Keratinocyte (primary cell): ENCODE data around the gene SAMD13.

Experiments used
- EZH2 ChIP-seq: IDR thresholded peaks from one replicate; pipeline ENCODE4 v1.6.1; 2012; ENCODE audit warnings: inconsistent platforms, mild to moderate bottlenecking, low read length, moderate library complexity
- TF ChIP-seq, protein P1 (sequence below), 3 experiments: IDR thresholded peaks in 1 of 3; conservative IDR thresholded peaks in 1 of 3; optimal IDR thresholded peaks in 1 of 3; 2 replicates in 2 of 3; 3 replicates in 1 of 3; pipeline versions ENCODE3 to v1.5.1; 2011; ENCODE audit warnings: low read length in 3 of 3, mild to moderate bottlenecking in 3 of 3, moderate library complexity in 2 of 3, control low read depth in 1 of 3, inconsistent platforms in 1 of 3; ENCODE audit not compliant: insufficient read depth in 2 of 3; ENCODE audit errors: extremely low read depth in 1 of 3

- no peak for TF ChIP-seq EZH2
- TF ChIP-seq, protein P1, sequence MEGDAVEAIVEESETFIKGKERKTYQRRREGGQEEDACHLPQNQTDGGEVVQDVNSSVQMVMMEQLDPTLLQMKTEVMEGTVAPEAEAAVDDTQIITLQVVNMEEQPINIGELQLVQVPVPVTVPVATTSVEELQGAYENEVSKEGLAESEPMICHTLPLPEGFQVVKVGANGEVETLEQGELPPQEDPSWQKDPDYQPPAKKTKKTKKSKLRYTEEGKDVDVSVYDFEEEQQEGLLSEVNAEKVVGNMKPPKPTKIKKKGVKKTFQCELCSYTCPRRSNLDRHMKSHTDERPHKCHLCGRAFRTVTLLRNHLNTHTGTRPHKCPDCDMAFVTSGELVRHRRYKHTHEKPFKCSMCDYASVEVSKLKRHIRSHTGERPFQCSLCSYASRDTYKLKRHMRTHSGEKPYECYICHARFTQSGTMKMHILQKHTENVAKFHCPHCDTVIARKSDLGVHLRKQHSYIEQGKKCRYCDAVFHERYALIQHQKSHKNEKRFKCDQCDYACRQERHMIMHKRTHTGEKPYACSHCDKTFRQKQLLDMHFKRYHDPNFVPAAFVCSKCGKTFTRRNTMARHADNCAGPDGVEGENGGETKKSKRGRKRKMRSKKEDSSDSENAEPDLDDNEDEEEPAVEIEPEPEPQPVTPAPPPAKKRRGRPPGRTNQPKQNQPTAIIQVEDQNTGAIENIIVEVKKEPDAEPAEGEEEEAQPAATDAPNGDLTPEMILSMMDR (optimal IDR thresholded peaks at IDR 0.05 in 1 of 3, IDR thresholded peaks at IDR 0.05 in 1 of 3, conservative IDR thresholded peaks at IDR 0.05 in 1 of 3; ENCODE audit: extremely low read depth in 1 of 3, insufficient read depth in 2 of 3, low read length in 3 of 3): no peak
Measured at GRCh38 chr1:84303314-84303830, 1.9 kb downstream of the SAMD13 start.
